NCI-H1436 treated with DMSO at 0.1 percent for 48 hours (cell line): ENCODE measurements around the gene DPP7.
"Not testable (repeated sequence)": the region's sequence is repeated elsewhere in the genome, so short reads cannot be mapped to it uniquely, and the experiment has no call there.

Experiments used
- DNase-seq: peaks from one replicate; lab custom pipeline; 2025; lab: John Stamatoyannopoulos, UW

Gene DPP7

GRCh38 chr9:137147793-137148160 is 33.2 kb upstream of the DPP7 start:
- no peak for DNase-seq

- no peak for DNase-seq
Observed at GRCh38 chr9:137147091-137147792, 32.7 kb upstream of the DPP7 start.

DNA sequence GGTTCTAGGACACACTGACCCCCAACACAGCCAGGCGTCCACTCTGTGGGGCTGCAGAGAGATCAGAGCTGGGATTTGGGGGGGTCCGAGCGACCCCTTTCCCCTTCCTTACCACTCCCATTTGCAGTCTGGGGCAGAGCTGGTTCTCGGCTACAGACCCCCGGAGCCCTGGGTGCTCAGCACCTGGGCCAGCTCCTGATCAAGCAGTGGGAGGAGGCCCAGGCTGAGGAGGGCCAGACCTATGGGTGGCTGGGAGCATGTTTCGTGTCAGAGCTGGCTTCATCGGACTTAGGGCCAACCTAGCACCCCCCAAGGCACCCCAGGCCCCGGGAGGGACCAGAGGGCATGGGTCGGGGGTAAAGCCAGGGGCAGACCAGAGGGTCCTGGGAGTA is 32.0 kb upstream of the DPP7 start:
- no peak for DNase-seq

- DNase-seq, result no peak
Observed at GRCh38 chr9:137145731-137146526, 31.4 kb upstream of the DPP7 start.

DNA sequence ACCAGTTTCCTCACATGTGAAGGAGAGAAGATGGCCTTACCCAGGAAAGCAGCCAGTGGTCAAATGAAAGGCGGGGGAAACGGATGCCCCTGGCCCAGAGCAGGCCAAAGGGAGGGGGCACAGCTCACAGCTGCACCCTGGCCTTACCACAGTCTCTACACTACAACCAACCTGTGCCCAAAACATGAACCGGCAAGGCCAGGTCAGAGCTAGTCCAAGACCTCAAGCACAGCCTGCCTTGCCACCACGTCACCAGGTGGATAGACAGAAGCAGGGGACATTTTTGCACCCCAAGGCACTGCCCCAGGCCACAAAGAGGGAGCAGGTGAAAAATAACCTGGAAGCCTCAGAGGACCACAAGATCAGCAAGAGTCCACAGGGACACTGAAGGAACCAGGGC is 28.9 kb upstream of the DPP7 start:
- DNase-seq, result no peak

GRCh38 chr9:137141976-137142936 is 27.7 kb upstream of the DPP7 start:
- no peak for DNase-seq

DNA sequence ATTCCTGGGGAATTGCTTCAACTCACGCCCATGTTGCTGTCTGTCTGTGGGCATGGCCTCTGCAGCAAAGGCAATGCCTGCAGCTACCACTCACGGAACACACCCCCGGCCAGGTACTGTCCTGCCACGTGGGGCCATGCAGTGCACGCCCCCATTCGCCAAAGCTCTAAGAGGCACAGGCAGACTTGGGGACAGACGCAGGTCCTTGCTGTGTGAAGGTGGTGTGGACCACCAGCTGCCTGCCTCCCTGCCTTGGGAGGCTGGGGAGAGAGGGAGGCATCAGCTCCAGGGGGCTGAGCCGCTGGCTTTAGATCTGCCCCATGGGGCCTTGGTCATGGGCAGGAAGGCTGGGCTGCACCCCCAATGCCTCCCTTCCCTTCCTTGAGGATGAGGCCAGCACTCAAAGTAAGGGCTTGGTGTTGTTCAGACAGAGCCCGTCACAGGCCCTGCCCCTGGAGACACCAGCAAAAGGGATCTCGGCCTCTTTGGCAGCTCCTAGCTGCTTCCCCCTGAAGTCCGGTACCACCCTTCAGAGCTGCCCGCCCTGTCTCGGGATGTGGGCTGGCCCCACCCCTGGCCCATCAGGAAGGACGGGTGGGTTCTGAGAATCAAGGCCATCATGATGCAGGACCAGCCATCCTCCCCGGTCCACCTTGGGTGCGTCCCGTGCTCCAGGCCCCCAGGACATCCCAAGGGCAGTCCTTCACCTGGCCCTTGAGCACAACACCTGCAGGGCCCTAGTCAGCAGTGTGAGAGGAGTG is 26.7 kb upstream of the DPP7 start:
- no peak for DNase-seq

GRCh38 chr9:137140151-137141012 is 25.8 kb upstream of the DPP7 start:
- no peak for DNase-seq

DNA sequence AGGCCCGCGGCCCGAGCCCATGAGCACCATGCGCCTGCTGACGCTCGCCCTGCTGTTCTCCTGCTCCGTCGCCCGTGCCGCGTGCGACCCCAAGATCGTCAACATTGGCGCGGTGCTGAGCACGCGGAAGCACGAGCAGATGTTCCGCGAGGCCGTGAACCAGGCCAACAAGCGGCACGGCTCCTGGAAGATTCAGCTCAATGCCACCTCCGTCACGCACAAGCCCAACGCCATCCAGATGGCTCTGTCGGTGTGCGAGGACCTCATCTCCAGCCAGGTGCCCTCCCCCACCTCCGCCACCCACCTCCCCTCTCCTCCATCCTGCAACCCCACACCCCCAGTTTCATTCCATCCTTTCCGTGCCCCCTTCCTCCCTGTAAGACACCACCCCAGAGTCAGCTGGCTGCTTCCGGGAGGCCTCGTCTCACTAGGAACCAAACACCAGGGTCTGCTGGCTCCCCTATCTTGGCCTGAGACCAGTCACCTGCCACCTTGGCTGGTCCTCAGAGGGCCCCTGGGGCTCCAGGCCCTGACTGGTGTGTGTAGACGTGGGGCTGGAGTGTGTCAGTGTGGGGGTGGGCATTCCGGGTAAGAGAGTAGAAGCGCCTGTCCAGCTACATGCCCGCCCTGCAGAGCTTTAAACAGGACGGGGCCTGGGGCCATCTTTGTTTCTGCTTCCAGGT is 25.1 kb upstream of the DPP7 start:
- no peak for DNase-seq

- no peak for DNase-seq
Observed at GRCh38 chr9:137138722-137139467, 24.4 kb upstream of the DPP7 start, which contains the start of gene GRIN1. TSS of gene GRIN1 (plus strand) at chr9:137139154. CDS start at chr9:137139487, 333 bp downstream.

- no peak for DNase-seq
Observed at GRCh38 chr9:137138058-137138721, 23.7 kb upstream of the DPP7 start.

DNA sequence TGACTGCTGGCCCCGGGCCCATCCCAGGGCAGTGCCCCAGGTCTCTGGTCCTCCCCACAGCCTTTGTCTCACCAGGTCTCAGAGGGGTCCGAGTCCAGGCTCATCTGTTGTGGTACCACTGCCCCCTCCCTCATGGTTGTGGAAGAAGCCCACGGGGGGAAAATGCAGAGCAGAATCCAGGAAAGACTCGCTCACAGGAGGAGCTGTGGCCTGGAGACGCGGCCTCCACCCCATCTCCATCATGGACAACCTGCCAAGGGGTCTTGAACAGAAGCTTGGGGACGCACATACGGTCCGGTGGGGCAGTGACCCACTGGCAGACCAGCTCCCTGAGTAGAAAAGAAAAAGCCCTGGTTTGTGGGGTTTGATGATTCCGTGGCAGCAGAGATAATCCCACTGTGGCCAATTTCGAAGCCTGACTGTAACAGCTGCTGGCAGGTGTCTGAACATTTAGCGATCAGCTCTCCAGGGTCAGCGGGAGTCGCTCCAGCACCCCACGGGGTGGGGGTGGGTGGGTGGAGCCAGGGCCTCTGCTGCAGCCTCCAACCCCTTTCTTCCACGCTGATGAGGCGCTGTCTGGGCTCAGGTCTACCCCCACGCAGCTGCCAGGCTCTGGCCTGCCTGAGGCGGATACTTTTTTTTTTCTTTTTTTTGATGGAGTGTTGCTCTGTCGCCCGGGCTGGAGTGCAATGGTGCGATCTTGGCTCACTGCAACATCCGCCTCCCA is 22.5 kb upstream of the DPP7 start:
- DNase-seq, result no peak

DNA sequence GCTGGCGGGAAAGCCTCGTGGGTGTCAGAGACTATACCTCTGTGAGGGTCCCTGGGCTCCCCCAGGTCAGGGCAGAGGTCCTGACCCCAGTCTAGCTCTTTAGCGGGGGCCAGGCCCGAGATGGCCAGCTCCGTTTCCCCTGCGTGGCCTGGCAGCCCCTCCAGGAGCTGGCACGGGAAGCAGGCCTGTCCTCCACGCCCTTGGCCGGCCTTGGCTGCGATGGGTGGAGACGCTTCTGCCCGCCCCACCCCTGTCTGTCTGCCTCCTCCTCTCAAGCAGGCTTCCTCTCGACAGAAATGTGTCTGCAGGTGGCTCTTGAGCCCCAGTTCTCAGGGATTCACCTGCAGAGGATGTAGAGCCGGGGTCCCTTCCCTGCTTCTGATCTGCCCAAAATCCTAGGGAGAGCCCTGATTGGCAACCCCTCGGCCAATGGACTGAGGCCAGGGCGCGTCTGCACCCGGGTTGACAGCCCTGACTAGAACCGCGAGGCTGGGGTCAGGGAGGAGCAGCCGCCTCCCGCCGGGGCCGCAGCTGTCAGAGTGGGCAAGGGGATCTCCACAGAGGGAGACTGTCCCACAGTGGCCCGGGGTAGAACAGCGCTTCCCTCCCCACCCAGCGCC is 21.8 kb upstream of the DPP7 start:
- DNase-seq, result no peak

DNA sequence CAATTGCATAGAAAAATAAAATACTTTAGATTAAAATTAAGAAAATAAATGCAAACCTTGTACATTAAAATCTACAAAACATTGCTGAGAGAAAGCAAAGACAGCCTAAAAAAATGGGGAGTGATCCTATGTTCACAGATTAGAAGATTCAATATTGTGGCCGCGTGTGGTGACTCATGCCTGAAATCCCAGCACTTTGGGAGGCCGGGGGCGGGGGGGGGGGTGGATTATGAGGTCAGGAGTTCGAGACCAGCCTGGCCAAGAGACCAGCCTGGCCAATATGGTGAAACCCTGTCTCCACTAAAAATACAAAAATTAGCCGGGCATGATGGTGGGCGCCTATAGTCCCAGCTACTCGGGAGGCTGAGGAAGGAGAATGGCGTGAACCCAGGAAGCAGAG is 20.6 kb upstream of the DPP7 start:
- DNase-seq, result not testable (repeated sequence)

DNA sequence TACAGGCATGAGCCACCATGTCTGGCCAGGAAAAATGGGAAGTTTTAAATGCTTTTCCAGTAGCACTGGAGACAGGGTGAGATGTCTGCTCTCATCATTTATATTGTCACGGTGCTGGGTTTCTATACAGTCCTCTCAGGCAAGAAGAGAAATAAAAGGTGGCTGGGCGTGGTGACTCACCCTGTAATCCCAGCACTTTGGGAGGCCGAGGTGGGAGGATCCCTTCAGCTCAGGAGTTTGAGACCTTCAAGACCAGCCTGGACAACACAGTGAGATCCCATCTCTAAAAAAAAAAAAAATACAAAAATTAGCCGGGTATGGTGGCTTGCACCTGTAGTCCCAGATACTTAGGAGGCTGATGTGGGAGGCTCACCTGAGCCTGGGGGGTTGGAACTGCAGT is 19.7 kb upstream of the DPP7 start:
- DNase-seq, result no peak

DNA sequence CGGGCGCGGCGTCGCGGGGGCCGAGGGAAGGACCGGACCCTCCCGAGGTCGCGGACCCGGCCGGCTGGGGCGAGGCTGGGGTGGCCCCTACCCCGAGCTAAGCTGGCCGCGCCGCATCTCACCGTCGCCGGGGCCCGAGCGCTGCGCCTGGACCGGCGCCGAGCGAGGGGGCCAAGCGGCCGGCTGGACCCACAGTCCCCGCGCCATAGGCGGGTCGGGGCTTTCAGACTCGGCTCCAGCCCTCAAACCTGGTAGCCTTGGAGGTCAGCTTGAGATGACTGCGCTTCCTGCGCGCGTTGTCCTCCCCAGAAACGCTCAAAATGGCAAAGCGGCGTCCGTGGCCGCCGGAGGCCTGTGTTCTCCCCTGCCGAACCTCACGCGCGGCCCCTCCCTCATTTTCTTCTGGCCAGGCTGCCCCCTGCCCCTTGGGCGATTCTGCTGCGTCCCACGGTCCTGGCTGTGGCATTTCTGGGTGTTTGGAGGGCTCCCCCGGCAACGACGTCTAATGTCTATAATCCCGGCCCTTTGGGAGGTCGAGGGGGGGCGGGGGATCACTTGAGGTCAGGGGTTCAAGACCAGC is 15.7 kb upstream of the DPP7 start:
- no peak for DNase-seq

GRCh38 chr9:137129456-137130175 is 15.1 kb upstream of the DPP7 start:
- peak; percentile 57 for DNase-seq
